Gastrocnemius medialis (tissue), 4 donors: ENCODE results near the gene SEC14L5.

Source experiments
- CTCF ChIP-seq, 5 experiments: fragments of 450-650 bp in 3 of 5; fragments of 200-600 bp in 2 of 5; sonication (generic) in 2 of 5; IDR thresholded peaks in 4 of 5; conservative IDR thresholded peaks in 1 of 5; 1 replicate in 4 of 5; 2 replicates in 1 of 5; pipeline ENCODE4 v1.5.1; 2016 to 2019; ENCODE audit warnings: antibody characterized with exemption in 5 of 5, mild to moderate bottlenecking in 3 of 5, moderate library complexity in 3 of 5
- POLR2A ChIP-seq, 2 donors: fragments of 450-650 bp; IDR thresholded peaks; one replicate each; pipeline ENCODE4 v1.6.1; 2017; ENCODE audit warnings: antibody characterized with exemption in 2 of 2, mild to moderate bottlenecking in 2 of 2, moderate library complexity in 2 of 2

- TF ChIP-seq CTCF (IDR thresholded peaks at IDR 0.05 in 4 of 5, conservative IDR thresholded peaks at IDR 0.05 in 1 of 5) (no peak), POLR2A (IDR thresholded peaks at IDR 0.05) (peak; percentile 25 to 44)
Observed at GRCh38 chr16:4976611-4977145, 18.5 kb downstream of the SEC14L5 start.
